HCT116 (cell line): ENCODE results near the gene PHF10. TPM values are rescaled to one million over a fixed set of nuclear protein-coding genes. Genes with fewer than 3 reads are reported as not detected.

ENCODE experiments used
- ATAC-seq: fragments of 200-7000 bp; cut with Tn5 transposase; 2 replicates; pipeline ENCODE4 v1.9.1; 2020; ENCODE audit warnings: mild to moderate bottlenecking, moderate library complexity
- BruUV-seq: library from RNA; stranded (reverse); fragments of 400-500 nt; replicated peaks from 2 replicates; lab custom pipeline; 2021; lab: Mats Ljungman, UMichigan
- CTCF ChIA-PET: fragments of 300-600 bp; sonication (Branson Sonifier 250); formaldehyde crosslinking; loops from one replicate; lab custom pipeline; 2021; ENCODE audit warnings: antibody characterized with exemption; lab: Charles Lee
- POLR2A ChIA-PET: fragments of 300-600, 350-600 bp; sonication (Branson Sonifier 250); formaldehyde crosslinking; loops from one replicate; lab custom pipeline; 2021; ENCODE audit warnings: antibody characterized with exemption; lab: Charles Lee
- RAD21 ChIA-PET, 2 experiments: fragments of 300-600 bp; sonication (Branson Sonifier 250); formaldehyde crosslinking; loops; one replicate each; lab custom pipeline; 2023; ENCODE audit warnings: low total read pairs in 2 of 2; ENCODE audit not compliant: uncharacterized antibody in 2 of 2, unreplicated experiment in 2 of 2, low non-redundant PET in 1 of 2; lab: Charles Lee
- DNase-seq: peaks from one replicate; pipeline ENCODE4 v3.0.0-alpha.2; 2010; ENCODE audit warnings: low read depth, low spot score
- H2AFZ ChIP-seq: fragments of 200-600 bp; shearing (Covaris generic), sonication (generic); 2 replicates; pipeline ENCODE4 v1.6.1; 2017; ENCODE audit warnings: low read depth, mixed run types, mixed read lengths, antibody characterized with exemption, low read length; ENCODE audit not compliant: poor library complexity, severe bottlenecking
- H3K27ac ChIP-seq: 2 replicates; pipeline ENCODE4 v1.5.1; 2012; ENCODE audit warnings: low read depth, low read length
- H3K27me3 ChIP-seq: fragments of 200-600 bp; sonication (generic); 2 replicates; pipeline ENCODE4 v1.6.1; 2016; ENCODE audit warnings: mixed run types, low read length, mixed read lengths; ENCODE audit not compliant: insufficient read depth
- H3K36me3 ChIP-seq, 2 experiments: fragments of 200-500 bp in 1 of 2; fragments of 200-600 bp in 1 of 2; sonication (Bioruptor generic) in 1 of 2; sonication (generic) in 1 of 2; 2 replicates each; pipeline versions ENCODE4 v1.5.1 to v1.6.1; 2014 to 2016; ENCODE audit warnings: low read length in 2 of 2, inconsistent platforms in 1 of 2, mixed read lengths in 1 of 2, mixed run types in 1 of 2; ENCODE audit not compliant: insufficient read depth in 2 of 2, control insufficient read depth in 1 of 2
- H3K4me1 ChIP-seq, 2 experiments: fragments of 200-600 bp in 1 of 2; sonication (generic) in 1 of 2; 2 replicates each; pipeline versions ENCODE4 v1.5.1 to v1.6.1; 2012 to 2017; ENCODE audit warnings: low read length in 2 of 2, inconsistent platforms in 1 of 2, mild to moderate bottlenecking in 1 of 2, mixed read lengths in 1 of 2, mixed run types in 1 of 2, moderate library complexity in 1 of 2; ENCODE audit not compliant: insufficient read depth in 2 of 2, control insufficient read depth in 1 of 2
- H3K4me2 ChIP-seq: fragments of 200-600 bp; sonication (generic); 2 replicates; pipeline ENCODE4 v1.6.1; 2017; ENCODE audit warnings: mixed run types, low read length, mixed read lengths
- H3K4me3 ChIP-seq, 2 experiments: fragments of 200-600 bp in 1 of 2; sonication (generic) in 1 of 2; replicated peaks in 1 of 2; 2 replicates each; pipeline ENCODE4 v1.5.1; 2011 to 2016; ENCODE audit warnings: low read length in 2 of 2, control low read depth in 1 of 2, low read depth in 1 of 2, mild to moderate bottlenecking in 1 of 2, mixed read lengths in 1 of 2, mixed run types in 1 of 2
- H3K79me2 ChIP-seq: fragments of 200-600 bp; sonication (generic); 2 replicates; pipeline ENCODE4 v1.6.1; 2017; ENCODE audit warnings: mild to moderate bottlenecking, mixed run types, low read length, moderate library complexity, mixed read lengths; ENCODE audit not compliant: insufficient read depth
- H3K9ac ChIP-seq: fragments of 200-600 bp; sonication (generic); 2 replicates; pipeline ENCODE4 v1.6.1; 2016; ENCODE audit warnings: low read length, mixed read lengths
- H3K9me2 ChIP-seq: fragments of 200-600 bp; sonication (generic), shearing (Covaris generic); 2 replicates; pipeline ENCODE4 v1.6.1; 2017; ENCODE audit warnings: mixed run types, mild to moderate bottlenecking, moderate library complexity; ENCODE audit not compliant: insufficient read depth
- H3K9me3 ChIP-seq, 2 experiments: fragments of 200-500 bp in 1 of 2; fragments of 200-600 bp in 1 of 2; sonication (Bioruptor generic) in 1 of 2; sonication (generic) in 1 of 2; 2 replicates each; pipeline ENCODE4 v1.6.1; 2014 to 2017; ENCODE audit warnings: low read length in 2 of 2, mixed read lengths in 2 of 2, inconsistent platforms in 1 of 2, low read depth in 1 of 2, mild to moderate bottlenecking in 1 of 2, mixed run types in 1 of 2, moderate library complexity in 1 of 2; ENCODE audit not compliant: control insufficient read depth in 1 of 2, insufficient read depth in 1 of 2
- H4K20me1 ChIP-seq: fragments of 200-600 bp; sonication (generic), shearing (Covaris generic); 2 replicates; pipeline ENCODE4 v1.6.1; 2017; ENCODE audit warnings: mixed run types, mild to moderate bottlenecking, moderate library complexity; ENCODE audit not compliant: insufficient read depth
- CEBPB ChIP-seq: IDR thresholded peaks from 2 replicates; pipeline ENCODE4 v1.6.1; 2012; ENCODE audit warnings: low read depth
- EGR1 ChIP-seq: IDR thresholded peaks from 2 replicates; pipeline ENCODE4 v1.6.1; 2012; ENCODE audit warnings: low read depth
- EZH2 ChIP-seq: fragments of 200-600 bp; sonication (generic); IDR thresholded peaks from 2 replicates; pipeline ENCODE4 v1.6.1; 2017; ENCODE audit warnings: antibody characterized with exemption, mixed run types
- EZH2phosphoT487 ChIP-seq: fragments of 200-600 bp; IDR thresholded peaks from 2 replicates; pipeline ENCODE4 v1.6.1; 2018; ENCODE audit warnings: antibody characterized with exemption, borderline replicate concordance
- FOSL1 ChIP-seq: IDR thresholded peaks from 2 replicates; pipeline ENCODE4 v1.6.1; 2012; ENCODE audit warnings: low read depth
- POLR2A ChIP-seq: IDR thresholded peaks from 2 replicates; pipeline ENCODE4 v1.7.0; 2011; ENCODE audit warnings: borderline replicate concordance; ENCODE audit not compliant: insufficient read depth, insufficient read length; ENCODE audit errors: extremely low read depth
- POLR2AphosphoS5 ChIP-seq: IDR thresholded peaks from 2 replicates; pipeline ENCODE4 v1.6.1; 2011; ENCODE audit warnings: mild to moderate bottlenecking, low read depth, low read length, moderate library complexity
- SIN3A ChIP-seq: IDR thresholded peaks from 2 replicates; pipeline ENCODE4 v1.6.1; 2012; ENCODE audit warnings: low read depth
- SRF ChIP-seq: IDR thresholded peaks from 2 replicates; pipeline ENCODE4 v1.6.1; 2012; ENCODE audit warnings: low read depth
- TCF7L2 ChIP-seq: IDR thresholded peaks from 2 replicates; pipeline ENCODE4 v1.7.0; 2011; ENCODE audit warnings: borderline replicate concordance, inconsistent platforms; ENCODE audit not compliant: insufficient read depth, insufficient read length; ENCODE audit errors: extremely low read depth
- ZNF274 ChIP-seq: fragments of 200-500 bp; sonication (Bioruptor generic); IDR thresholded peaks from 2 replicates; pipeline ENCODE4 v1.6.1; 2014; ENCODE audit warnings: mild to moderate bottlenecking, low read depth, low read length, inconsistent platforms
- intact Hi-C: fragments of 100-400 bp; cut with micrococcal nuclease; formaldehyde crosslinking; loops from 2 replicates; pipeline ENCODE4 v1.10.0; 2022
- total RNA-seq: library from RNA; stranded (reverse); gene quantifications from one replicate; pipeline ENCODE4 v1.2.1, GENCODE V29; 2021; ENCODE audit not compliant: unreplicated experiment
- TF ChIP-seq, protein P1 (sequence below): IDR thresholded peaks from 2 replicates; pipeline ENCODE4 v1.6.1; 2012
- TF ChIP-seq, protein P2 (sequence below): IDR thresholded peaks from 2 replicates; pipeline ENCODE4 v1.6.1; 2012
- TF ChIP-seq, protein P3 (sequence below): IDR thresholded peaks from 2 replicates; pipeline ENCODE4 v1.6.1; 2011; ENCODE audit warnings: mild to moderate bottlenecking, low read length, moderate library complexity; ENCODE audit not compliant: insufficient replicate concordance; ENCODE audit errors: extremely low read depth

The PHF10 gene
- total RNA-seq, 1 experiment from 2014 or later: 45.5 TPM

DNA sequence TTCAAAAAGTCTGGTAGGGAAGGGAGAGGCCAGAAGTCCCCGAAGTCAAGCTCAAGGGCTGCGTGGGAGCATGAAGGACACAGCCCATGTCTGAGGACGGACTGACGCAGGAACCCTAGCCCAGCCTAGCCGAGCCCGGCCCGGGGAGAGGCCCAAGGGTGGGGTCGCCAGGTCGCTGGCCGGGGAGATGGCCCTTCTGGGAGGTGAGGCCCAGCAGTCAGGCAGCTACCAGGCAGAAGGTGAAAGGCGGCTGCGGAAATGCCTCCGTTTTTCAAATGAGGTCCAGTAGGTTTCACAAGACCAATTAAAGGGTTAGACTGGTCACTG, 67.1 kb downstream of the PHF10 start:
- no peak overlapping the region for H3K9ac ChIP-seq
- peaks cover 10 to 12% of the 10 kb centered on the region in 2 experiments; a peak in 2 of 4 replicates for H3K9me3 ChIP-seq
- TF ChIP-seq SIN3A: no peak
- TF ChIP-seq, protein P1, sequence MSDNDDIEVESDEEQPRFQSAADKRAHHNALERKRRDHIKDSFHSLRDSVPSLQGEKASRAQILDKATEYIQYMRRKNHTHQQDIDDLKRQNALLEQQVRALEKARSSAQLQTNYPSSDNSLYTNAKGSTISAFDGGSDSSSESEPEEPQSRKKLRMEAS: no peak
- no peak for TF ChIP-seq TCF7L2
- no peak for TF ChIP-seq EZH2phosphoT487
- TF ChIP-seq CEBPB: no peak
- TF ChIP-seq EGR1: no peak
- no peak for TF ChIP-seq FOSL1
- ChIA-PET RAD21 (no interaction called here), CTCF (no interaction called here), POLR2A (no interaction called here)
- H2AFZ ChIP-seq: no peak overlapping the region
- DNase-seq (no peak), ATAC-seq (no peak)
- no TSS peak for BruUV-seq
- intact Hi-C loops: no loop called here
- no peaks in the 10 kb centered on the region for H3K79me2 ChIP-seq
- H4K20me1 ChIP-seq: no peaks in the 10 kb centered on the region
- no peaks in the 10 kb centered on the region for H3K4me1 ChIP-seq
- peaks cover 20 to 29% of the 10 kb centered on the region in 2 experiments; a peak in 2 of 4 replicates for H3K36me3 ChIP-seq
- H3K27ac ChIP-seq: no peak overlapping the region
- H3K4me3 ChIP-seq: no peak overlapping the region
- no peaks in the 10 kb centered on the region for H3K27me3 ChIP-seq
- H3K4me2 ChIP-seq: no peak overlapping the region
- H3K9me2 ChIP-seq: no peaks in the 10 kb centered on the region

DNA sequence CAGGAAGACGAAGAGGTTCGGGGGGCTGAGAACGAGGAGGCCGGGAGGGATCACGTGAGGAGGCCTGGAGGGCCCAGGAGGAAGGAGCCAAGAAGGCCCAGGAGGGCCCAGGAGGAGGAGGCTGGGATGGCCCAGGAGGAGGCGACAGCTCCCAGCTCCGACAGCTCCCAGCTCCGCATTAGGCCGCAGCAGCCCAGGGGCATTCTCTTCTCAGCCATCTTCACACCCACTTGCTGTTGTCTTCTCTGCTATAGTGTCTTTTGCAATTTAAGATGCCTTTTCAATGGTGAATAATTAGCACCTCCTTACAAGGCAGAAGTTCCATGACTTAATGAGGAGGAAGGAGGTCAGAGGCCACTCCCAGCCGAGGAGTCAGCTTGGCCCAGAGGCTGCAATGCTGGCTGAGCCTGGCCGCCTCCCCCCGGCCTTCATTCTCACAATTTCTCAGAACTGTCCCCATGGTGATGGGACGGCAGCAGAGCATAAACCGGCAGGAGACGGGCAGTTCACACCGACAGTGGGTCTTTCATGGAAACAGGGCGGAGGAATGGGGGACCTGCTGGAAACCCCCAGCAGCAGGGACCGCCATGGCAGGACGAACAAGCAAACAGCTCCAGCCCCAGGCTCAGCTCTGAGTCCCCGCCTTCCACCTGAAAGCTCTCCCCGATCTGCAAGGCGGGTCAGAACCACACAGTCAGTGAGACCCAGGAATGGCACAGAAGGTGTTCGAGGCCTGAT, 67.6 kb downstream of the PHF10 start:
- intact Hi-C loops: no loop called here
- Histone ChIP-seq H3K9me2 (no peaks in the 10 kb centered on the region), H3K9me3 (peaks cover 10 to 12% of the 10 kb centered on the region in 2 experiments; a peak in 2 of 4 replicates), H3K4me1 (no peaks in the 10 kb centered on the region), H3K4me2 (no peak overlapping the region), H3K36me3 (peaks cover 19 to 29% of the 10 kb centered on the region in 2 experiments; a peak in 2 of 4 replicates), H3K79me2 (no peaks in the 10 kb centered on the region), H4K20me1 (no peaks in the 10 kb centered on the region), H3K4me3 (no peak overlapping the region), H3K9ac (no peak overlapping the region), H3K27me3 (no peaks in the 10 kb centered on the region), H2AFZ (no peak overlapping the region), H3K27ac (no peak overlapping the region)
- TF ChIP-seq FOSL1: no peak
- TF ChIP-seq EZH2: no peak
- TF ChIP-seq POLR2AphosphoS5: no peak
- TF ChIP-seq, protein P2, sequence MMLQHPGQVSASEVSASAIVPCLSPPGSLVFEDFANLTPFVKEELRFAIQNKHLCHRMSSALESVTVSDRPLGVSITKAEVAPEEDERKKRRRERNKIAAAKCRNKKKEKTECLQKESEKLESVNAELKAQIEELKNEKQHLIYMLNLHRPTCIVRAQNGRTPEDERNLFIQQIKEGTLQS: no peak
- TF ChIP-seq, protein P3, sequence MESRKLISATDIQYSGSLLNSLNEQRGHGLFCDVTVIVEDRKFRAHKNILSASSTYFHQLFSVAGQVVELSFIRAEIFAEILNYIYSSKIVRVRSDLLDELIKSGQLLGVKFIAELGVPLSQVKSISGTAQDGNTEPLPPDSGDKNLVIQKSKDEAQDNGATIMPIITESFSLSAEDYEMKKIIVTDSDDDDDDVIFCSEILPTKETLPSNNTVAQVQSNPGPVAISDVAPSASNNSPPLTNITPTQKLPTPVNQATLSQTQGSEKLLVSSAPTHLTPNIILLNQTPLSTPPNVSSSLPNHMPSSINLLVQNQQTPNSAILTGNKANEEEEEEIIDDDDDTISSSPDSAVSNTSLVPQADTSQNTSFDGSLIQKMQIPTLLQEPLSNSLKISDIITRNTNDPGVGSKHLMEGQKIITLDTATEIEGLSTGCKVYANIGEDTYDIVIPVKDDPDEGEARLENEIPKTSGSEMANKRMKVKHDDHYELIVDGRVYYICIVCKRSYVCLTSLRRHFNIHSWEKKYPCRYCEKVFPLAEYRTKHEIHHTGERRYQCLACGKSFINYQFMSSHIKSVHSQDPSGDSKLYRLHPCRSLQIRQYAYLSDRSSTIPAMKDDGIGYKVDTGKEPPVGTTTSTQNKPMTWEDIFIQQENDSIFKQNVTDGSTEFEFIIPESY: no peak
- no peak for TF ChIP-seq TCF7L2
- TF ChIP-seq ZNF274: no peak
- no peak for TF ChIP-seq SRF
- TF ChIP-seq POLR2A: no peak
- ATAC-seq: no peak
- DNase-seq: no peak
- POLR2A ChIA-PET: no interaction called here
- CTCF ChIA-PET: no interaction called here
- RAD21 ChIA-PET: no interaction called here
- no TSS peak for BruUV-seq
